Measurements from ENCODE around the gene GAS2. TPM values are rescaled to one million over a fixed set of nuclear protein-coding genes. Genes with fewer than 3 reads are reported as not detected.

Gene GAS2
- total RNA-seq, 1 donor from 2014 or later = 42.8 TPM

GRCh38 chr11:22779850-22780249, 113.4 kb downstream of the GAS2 start:
- Histone ChIP-seq H3K4me1 (ENCODE audit: control insufficient read depth in 3 of 3, insufficient read depth in 3 of 3, low read length in 3 of 3) (no peaks in the 10 kb centered on the region), H3K27ac (ENCODE audit: low read depth, low read length) (no peak overlapping the region), H3K4me3 (ENCODE audit: low read length in 3 of 3) (no peak overlapping the region), H3K9me3 (ENCODE audit: control insufficient read depth in 3 of 3, low read length in 3 of 3) (no peaks in the 10 kb centered on the region), H3K9ac (ENCODE audit: low read depth in 1 of 3, low read length in 3 of 3) (no peak overlapping the region), H3K27me3 (ENCODE audit: control insufficient read depth in 3 of 3, insufficient read depth in 3 of 3, low read length in 3 of 3) (no peaks in the 10 kb centered on the region), H3K36me3 (ENCODE audit: control insufficient read depth in 3 of 3, insufficient read depth in 3 of 3, low read length in 3 of 3) (no peaks in the 10 kb centered on the region)

GRCh38 chr11:22780952-22781593, 114.7 kb downstream of the GAS2 start:
- no peak overlapping the region for H3K4me3 ChIP-seq (ENCODE audit: low read length in 3 of 3)
- no peak overlapping the region for H3K9ac ChIP-seq (ENCODE audit: low read depth in 1 of 3, low read length in 3 of 3)
- no peak overlapping the region for H3K27ac ChIP-seq (ENCODE audit: low read depth, low read length)
- H3K9me3 ChIP-seq (ENCODE audit: control insufficient read depth in 3 of 3, low read length in 3 of 3) = no peaks in the 10 kb centered on the region
- no peaks in the 10 kb centered on the region for H3K4me1 ChIP-seq (ENCODE audit: control insufficient read depth in 3 of 3, insufficient read depth in 3 of 3, low read length in 3 of 3)
- H3K36me3 ChIP-seq (ENCODE audit: control insufficient read depth in 3 of 3, insufficient read depth in 3 of 3, low read length in 3 of 3) = no peaks in the 10 kb centered on the region
- H3K27me3 ChIP-seq (ENCODE audit: control insufficient read depth in 3 of 3, insufficient read depth in 3 of 3, low read length in 3 of 3) = no peaks in the 10 kb centered on the region

GRCh38 chr11:22785251-22785650, 118.8 kb downstream of the GAS2 start:
- no peak overlapping the region for H3K27ac ChIP-seq (ENCODE audit: low read depth, low read length)
- no peaks in the 10 kb centered on the region for H3K9me3 ChIP-seq (ENCODE audit: control insufficient read depth in 3 of 3, low read length in 3 of 3)
- H3K4me3 ChIP-seq (ENCODE audit: low read length in 3 of 3) = no peak overlapping the region
- no peaks in the 10 kb centered on the region for H3K36me3 ChIP-seq (ENCODE audit: control insufficient read depth in 3 of 3, insufficient read depth in 3 of 3, low read length in 3 of 3)
- H3K4me1 ChIP-seq (ENCODE audit: control insufficient read depth in 3 of 3, insufficient read depth in 3 of 3, low read length in 3 of 3) = peaks cover 0 to 3% (median 0%) of the 10 kb centered on the region in 3 donors
- H3K9ac ChIP-seq (ENCODE audit: low read depth in 1 of 3, low read length in 3 of 3) = no peak overlapping the region
- no peaks in the 10 kb centered on the region for H3K27me3 ChIP-seq (ENCODE audit: control insufficient read depth in 3 of 3, insufficient read depth in 3 of 3, low read length in 3 of 3)

- no peaks in the 10 kb centered on the region for H3K9me3 ChIP-seq (ENCODE audit: control insufficient read depth in 3 of 3, low read length in 3 of 3)
- no peak overlapping the region for H3K27ac ChIP-seq (ENCODE audit: low read depth, low read length)
- no peaks in the 10 kb centered on the region for H3K36me3 ChIP-seq (ENCODE audit: control insufficient read depth in 3 of 3, insufficient read depth in 3 of 3, low read length in 3 of 3)
- H3K9ac ChIP-seq (ENCODE audit: low read depth in 1 of 3, low read length in 3 of 3) = no peak overlapping the region
- no peaks in the 10 kb centered on the region for H3K27me3 ChIP-seq (ENCODE audit: control insufficient read depth in 3 of 3, insufficient read depth in 3 of 3, low read length in 3 of 3)
- H3K4me3 ChIP-seq (ENCODE audit: low read length in 3 of 3) = no peak overlapping the region
- H3K4me1 ChIP-seq (ENCODE audit: control insufficient read depth in 3 of 3, insufficient read depth in 3 of 3, low read length in 3 of 3) = peaks cover 0 to 3% (median 0%) of the 10 kb centered on the region in 3 donors
Observed at GRCh38 chr11:22786475-22786874, 120.1 kb downstream of the GAS2 start.

- Histone ChIP-seq H3K36me3 (ENCODE audit: control insufficient read depth in 3 of 3, insufficient read depth in 3 of 3, low read length in 3 of 3) (no peaks in the 10 kb centered on the region), H3K4me1 (ENCODE audit: control insufficient read depth in 3 of 3, insufficient read depth in 3 of 3, low read length in 3 of 3) (peaks cover 0 to 3% (median 0%) of the 10 kb centered on the region in 3 donors)
Observed at GRCh38 chr11:22787055-22787454, 120.6 kb downstream of the GAS2 start.

GRCh38 chr11:22787551-22788162, 121.2 kb downstream of the GAS2 start:
- H3K4me1 ChIP-seq (ENCODE audit: control insufficient read depth in 3 of 3, insufficient read depth in 3 of 3, low read length in 3 of 3) = peaks cover 0 to 3% (median 0%) of the 10 kb centered on the region in 3 donors
- H3K36me3 ChIP-seq (ENCODE audit: control insufficient read depth in 3 of 3, insufficient read depth in 3 of 3, low read length in 3 of 3) = no peaks in the 10 kb centered on the region
- no peak overlapping the region for H3K27ac ChIP-seq (ENCODE audit: low read depth, low read length)
- no peaks in the 10 kb centered on the region for H3K9me3 ChIP-seq (ENCODE audit: control insufficient read depth in 3 of 3, low read length in 3 of 3)
- H3K4me3 ChIP-seq (ENCODE audit: low read length in 3 of 3) = no peak overlapping the region
- no peaks in the 10 kb centered on the region for H3K27me3 ChIP-seq (ENCODE audit: control insufficient read depth in 3 of 3, insufficient read depth in 3 of 3, low read length in 3 of 3)
- H3K9ac ChIP-seq (ENCODE audit: low read depth in 1 of 3, low read length in 3 of 3) = no peak overlapping the region

More at GRCh38 chr11:22787055-22787454, 120.6 kb downstream of the GAS2 start:
- Histone ChIP-seq H3K27ac (ENCODE audit: low read depth, low read length) (no peak overlapping the region), H3K27me3 (ENCODE audit: control insufficient read depth in 3 of 3, insufficient read depth in 3 of 3, low read length in 3 of 3) (no peaks in the 10 kb centered on the region), H3K9ac (ENCODE audit: low read depth in 1 of 3, low read length in 3 of 3) (no peak overlapping the region), H3K9me3 (ENCODE audit: control insufficient read depth in 3 of 3, low read length in 3 of 3) (no peaks in the 10 kb centered on the region), H3K4me3 (ENCODE audit: low read length in 3 of 3) (no peak overlapping the region)

GRCh38 chr11:22792497-22792896, 126.1 kb downstream of the GAS2 start:
- H3K9me3 ChIP-seq (ENCODE audit: control insufficient read depth in 3 of 3, low read length in 3 of 3) = no peaks in the 10 kb centered on the region
- no peak overlapping the region for H3K4me3 ChIP-seq (ENCODE audit: low read length in 3 of 3)
- no peaks in the 10 kb centered on the region for H3K36me3 ChIP-seq (ENCODE audit: control insufficient read depth in 3 of 3, insufficient read depth in 3 of 3, low read length in 3 of 3)
- no peak overlapping the region for H3K9ac ChIP-seq (ENCODE audit: low read depth in 1 of 3, low read length in 3 of 3)
- no peak overlapping the region for H3K27ac ChIP-seq (ENCODE audit: low read depth, low read length)
- H3K27me3 ChIP-seq (ENCODE audit: control insufficient read depth in 3 of 3, insufficient read depth in 3 of 3, low read length in 3 of 3) = no peaks in the 10 kb centered on the region
- peaks cover 0 to under 1% (median 0%) of the 10 kb centered on the region in 3 donors for H3K4me1 ChIP-seq (ENCODE audit: control insufficient read depth in 3 of 3, insufficient read depth in 3 of 3, low read length in 3 of 3)

GRCh38 chr11:22795914-22796313, 129.5 kb downstream of the GAS2 start:
- no peak overlapping the region for H3K9ac ChIP-seq (ENCODE audit: low read depth in 1 of 3, low read length in 3 of 3)
- no peaks in the 10 kb centered on the region for H3K9me3 ChIP-seq (ENCODE audit: control insufficient read depth in 3 of 3, low read length in 3 of 3)
- no peaks in the 10 kb centered on the region for H3K36me3 ChIP-seq (ENCODE audit: control insufficient read depth in 3 of 3, insufficient read depth in 3 of 3, low read length in 3 of 3)
- H3K27me3 ChIP-seq (ENCODE audit: control insufficient read depth in 3 of 3, insufficient read depth in 3 of 3, low read length in 3 of 3) = no peaks in the 10 kb centered on the region
- H3K4me1 ChIP-seq (ENCODE audit: control insufficient read depth in 3 of 3, insufficient read depth in 3 of 3, low read length in 3 of 3) = peaks cover 0 to 5% (median 0%) of the 10 kb centered on the region in 3 donors
- H3K4me3 ChIP-seq (ENCODE audit: low read length in 3 of 3) = no peak overlapping the region
- no peak overlapping the region for H3K27ac ChIP-seq (ENCODE audit: low read depth, low read length)

- no peak overlapping the region for H3K9ac ChIP-seq (ENCODE audit: low read depth in 1 of 3, low read length in 3 of 3)
- H3K4me3 ChIP-seq (ENCODE audit: low read length in 3 of 3) = no peak overlapping the region
- no peaks in the 10 kb centered on the region for H3K9me3 ChIP-seq (ENCODE audit: control insufficient read depth in 3 of 3, low read length in 3 of 3)
- no peak overlapping the region for H3K27ac ChIP-seq (ENCODE audit: low read depth, low read length)
- peaks cover 0 to 5% (median 0%) of the 10 kb centered on the region in 3 donors for H3K4me1 ChIP-seq (ENCODE audit: control insufficient read depth in 3 of 3, insufficient read depth in 3 of 3, low read length in 3 of 3)
- no peaks in the 10 kb centered on the region for H3K36me3 ChIP-seq (ENCODE audit: control insufficient read depth in 3 of 3, insufficient read depth in 3 of 3, low read length in 3 of 3)
- H3K27me3 ChIP-seq (ENCODE audit: control insufficient read depth in 3 of 3, insufficient read depth in 3 of 3, low read length in 3 of 3) = no peaks in the 10 kb centered on the region
Observed at GRCh38 chr11:22797047-22797446, 130.6 kb downstream of the GAS2 start.

- H3K4me1 ChIP-seq (ENCODE audit: control insufficient read depth in 3 of 3, insufficient read depth in 3 of 3, low read length in 3 of 3) = peaks cover 0 to 5% (median 0%) of the 10 kb centered on the region in 3 donors
- H3K27me3 ChIP-seq (ENCODE audit: control insufficient read depth in 3 of 3, insufficient read depth in 3 of 3, low read length in 3 of 3) = no peaks in the 10 kb centered on the region
- no peaks in the 10 kb centered on the region for H3K36me3 ChIP-seq (ENCODE audit: control insufficient read depth in 3 of 3, insufficient read depth in 3 of 3, low read length in 3 of 3)
- no peak overlapping the region for H3K27ac ChIP-seq (ENCODE audit: low read depth, low read length)
- no peak overlapping the region for H3K4me3 ChIP-seq (ENCODE audit: low read length in 3 of 3)
- no peak overlapping the region for H3K9ac ChIP-seq (ENCODE audit: low read depth in 1 of 3, low read length in 3 of 3)
- no peaks in the 10 kb centered on the region for H3K9me3 ChIP-seq (ENCODE audit: control insufficient read depth in 3 of 3, low read length in 3 of 3)
Observed at GRCh38 chr11:22798901-22799300, 132.5 kb downstream of the GAS2 start.
